HG03342 (cell line): ENCODE results near the gene ASTL.
"Not testable (repeated sequence)": the region's sequence is repeated elsewhere in the genome, so short reads cannot be mapped to it uniquely, and the experiment has no call there.

Source experiments
- ATAC-seq: cut with Tn5 transposase; IDR thresholded peaks from one replicate; pipeline ENCODE4 v1.9.1; 2021; ENCODE audit warnings: mild to moderate bottlenecking, moderate library complexity; ENCODE audit not compliant: unreplicated experiment

ASTL gene

DNA sequence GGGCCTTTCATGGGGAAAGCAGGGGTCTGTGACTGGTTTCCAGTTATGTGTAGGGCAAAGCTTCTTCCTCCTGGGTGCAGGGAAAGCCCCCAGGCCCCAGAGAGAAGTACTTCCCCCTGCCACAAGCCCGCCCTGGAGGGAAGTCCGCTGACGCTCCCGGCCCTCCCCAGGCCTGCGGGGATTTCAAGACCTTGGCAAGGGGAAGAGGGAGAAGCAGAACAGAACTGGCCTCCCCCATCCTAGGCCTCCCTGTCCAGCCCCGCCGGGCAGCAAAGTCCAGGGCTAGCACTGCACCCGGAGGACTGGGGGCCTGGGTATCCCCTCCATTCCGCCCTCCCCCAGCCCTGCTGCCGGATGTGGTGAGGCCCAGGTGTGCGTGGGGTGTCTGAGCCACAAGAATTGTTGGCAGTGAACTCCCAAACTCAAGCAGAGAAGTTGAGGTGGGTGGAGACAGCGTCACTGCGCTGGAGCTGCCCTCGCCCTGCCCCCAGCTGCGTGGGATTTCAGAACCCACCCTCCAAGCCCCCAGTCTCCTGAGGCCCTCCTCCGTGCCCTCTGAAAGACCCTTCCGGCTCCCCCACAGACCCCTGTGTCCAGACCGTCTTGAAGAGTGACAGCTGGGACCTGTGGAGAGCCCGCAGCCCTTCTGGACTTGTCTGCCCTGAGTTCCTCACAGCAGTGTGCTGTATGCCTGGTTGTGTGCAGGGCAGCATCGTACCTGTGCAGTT is 8.0 kb upstream of the ASTL start:
- peak; percentile 28 for ATAC-seq

DNA sequence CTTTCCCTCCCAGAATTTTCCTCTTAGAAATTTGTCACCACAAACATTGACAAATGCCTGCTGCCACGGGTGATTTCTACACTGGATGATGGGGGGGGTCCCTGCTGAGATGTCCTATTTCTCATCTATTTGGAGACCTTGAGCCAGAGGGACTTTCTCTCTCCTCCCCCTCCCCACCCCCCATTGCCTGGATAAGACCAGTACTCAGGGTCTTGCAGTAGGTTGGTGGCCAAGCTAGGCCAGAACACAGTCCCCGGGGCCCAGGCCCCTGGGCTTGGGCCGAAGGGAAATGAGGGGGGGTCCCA is 7.5 kb upstream of the ASTL start:
- ATAC-seq, result no peak

DNA sequence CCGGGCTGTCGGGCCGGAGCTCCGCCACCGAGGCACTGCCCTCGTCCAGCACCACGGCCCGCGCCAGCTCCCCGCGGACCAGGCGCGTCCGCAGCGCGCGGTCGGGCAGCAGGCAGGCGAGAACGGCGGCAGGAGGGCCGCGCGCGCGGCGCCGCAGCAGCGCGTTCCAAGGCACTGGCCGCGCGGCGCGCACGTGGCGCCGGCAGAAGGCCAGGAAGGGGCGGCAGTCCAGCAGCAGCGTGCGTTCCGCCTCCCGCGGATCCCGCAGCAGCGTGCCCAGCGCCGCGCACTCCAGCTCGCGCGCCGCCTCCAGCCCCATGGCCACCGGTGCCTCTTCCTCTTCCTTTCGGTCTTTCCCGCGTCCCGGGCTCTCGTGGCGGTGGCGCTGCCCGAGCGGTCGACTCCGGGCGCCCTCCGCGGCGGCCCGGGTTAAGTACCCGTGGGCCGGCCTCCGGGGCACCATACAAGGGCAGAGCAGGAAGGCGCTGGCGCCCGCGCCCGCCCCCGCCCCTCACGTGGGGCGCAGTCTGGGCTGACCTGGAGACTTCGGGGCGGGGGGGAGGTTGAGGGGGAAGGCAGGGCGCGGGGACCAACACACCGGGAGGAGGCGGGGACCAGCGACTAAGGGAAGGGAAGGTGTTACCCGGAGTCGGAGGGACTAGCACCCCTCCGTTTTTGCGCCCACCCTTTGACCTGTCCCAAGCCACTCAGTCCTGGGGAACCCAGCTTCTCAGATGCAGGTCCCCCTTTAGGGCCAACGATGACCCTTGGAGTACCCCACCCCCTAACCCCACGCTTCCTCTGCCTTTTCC is 6.9 kb upstream of the ASTL start, which contains the start of gene DUSP2:
TSS of gene DUSP2 (minus strand) at position 405 of the 812 bp plus-strand sequence. CDS start at position 319, 86 bp downstream.
- peak; percentile 57 for ATAC-seq

DNA sequence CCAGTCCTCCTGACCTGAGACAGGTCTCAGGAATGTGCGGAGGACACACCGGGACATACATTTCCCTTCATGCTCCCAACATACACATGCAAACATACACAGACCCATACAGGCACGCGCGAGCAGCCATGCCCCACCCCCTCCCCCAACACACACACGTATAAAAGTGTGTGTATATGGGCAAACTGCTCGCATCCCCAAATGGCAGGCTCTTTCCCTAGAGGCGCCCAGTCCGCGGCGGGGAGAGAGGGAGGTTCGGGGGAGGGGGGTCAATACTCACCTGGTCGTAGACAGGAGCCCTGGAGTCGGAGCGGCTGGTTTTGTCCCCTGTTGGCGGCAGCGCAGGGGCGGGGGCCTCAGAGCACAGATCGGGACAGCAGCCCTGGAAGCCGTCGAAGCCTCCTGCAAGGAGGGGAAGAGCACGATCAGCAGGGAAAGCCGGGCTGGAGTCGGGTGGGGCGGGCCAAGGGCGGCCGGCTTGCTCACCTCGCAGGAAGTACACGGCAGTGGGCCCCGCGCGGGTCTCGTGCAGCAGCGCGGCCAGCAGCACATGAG is 6.3 kb upstream of the ASTL start:
- peak; percentile 1 for ATAC-seq

- ATAC-seq, result no peak
These were observed 5.7 kb upstream of the ASTL start for GRCh38 chr2:96143848-96144480.

DNA sequence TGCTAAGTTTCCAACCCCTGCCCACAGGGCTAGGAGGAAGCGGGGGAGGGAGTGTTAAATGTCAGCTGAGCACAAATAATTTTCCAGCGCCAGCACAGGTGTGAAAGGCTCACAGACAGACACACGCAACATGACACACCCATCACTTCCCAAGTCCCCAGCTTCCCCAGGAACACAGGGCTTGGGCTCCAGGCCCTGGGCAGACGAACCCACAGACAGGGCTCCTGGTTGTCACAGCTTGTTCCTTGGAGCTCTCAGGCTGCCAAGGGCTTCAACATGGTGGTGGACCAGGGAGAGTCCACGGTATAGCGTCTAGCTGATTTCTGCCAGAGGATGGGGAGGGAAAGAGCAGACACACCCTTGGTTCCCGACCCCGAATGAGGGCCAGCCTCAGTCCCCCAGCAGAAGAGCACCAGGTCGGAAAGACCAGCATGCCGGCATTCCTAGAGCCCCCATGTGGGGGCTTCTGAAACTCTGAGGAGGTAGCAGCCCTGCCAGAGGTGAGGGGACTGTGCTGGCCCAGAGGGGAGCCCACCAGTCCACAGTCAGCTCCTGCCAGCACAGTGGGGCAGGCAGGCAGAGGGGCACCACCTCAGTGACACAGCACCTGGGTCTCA is 5.0 kb upstream of the ASTL start:
- ATAC-seq, result no peak

DNA sequence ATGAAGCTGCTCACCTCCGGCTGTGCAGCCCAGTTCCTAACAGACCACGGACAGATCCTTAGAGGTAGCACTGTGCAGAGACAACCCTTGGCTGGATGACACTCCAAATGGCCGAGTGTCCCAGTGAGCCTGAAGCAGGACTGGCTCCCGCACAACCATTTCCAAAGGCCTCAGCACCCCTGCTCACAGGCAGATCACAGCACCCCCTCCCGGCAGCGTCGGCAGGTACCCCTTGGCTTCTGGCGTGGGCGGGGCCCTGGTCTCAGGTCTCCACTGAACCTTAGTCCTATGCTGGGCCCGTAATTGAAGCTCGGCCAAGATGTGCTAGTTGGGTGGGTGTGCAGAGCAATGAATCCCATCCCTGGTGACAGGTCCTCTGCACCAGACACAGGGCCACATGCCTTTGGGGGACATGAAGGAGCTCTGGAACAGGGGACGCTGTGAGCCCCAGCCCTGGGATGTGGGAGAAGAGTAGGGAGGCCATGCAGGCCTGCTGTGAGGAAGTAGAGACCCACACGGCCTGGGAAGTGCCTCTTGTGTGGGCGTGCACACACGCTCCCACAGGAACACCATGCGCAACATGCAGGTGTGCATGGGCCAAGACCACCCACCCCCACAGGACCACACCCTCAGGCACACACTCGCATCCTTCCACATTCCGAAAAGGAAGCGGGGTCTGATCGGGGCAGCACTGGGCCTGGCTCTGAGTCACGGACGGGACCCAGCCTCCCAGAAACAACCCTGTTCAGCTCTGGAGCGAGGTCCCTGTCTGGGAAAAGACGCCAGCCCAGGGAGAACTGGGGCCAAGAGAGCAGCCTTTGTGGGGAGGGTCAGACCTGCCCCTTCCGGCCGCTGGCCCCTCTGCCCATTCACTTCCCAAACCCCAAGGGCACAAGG is 4.2 kb upstream of the ASTL start:
- ATAC-seq, result no peak

GRCh38 chr2:96141624-96141967 is 3.3 kb upstream of the ASTL start:
- ATAC-seq, result not testable (repeated sequence)

DNA sequence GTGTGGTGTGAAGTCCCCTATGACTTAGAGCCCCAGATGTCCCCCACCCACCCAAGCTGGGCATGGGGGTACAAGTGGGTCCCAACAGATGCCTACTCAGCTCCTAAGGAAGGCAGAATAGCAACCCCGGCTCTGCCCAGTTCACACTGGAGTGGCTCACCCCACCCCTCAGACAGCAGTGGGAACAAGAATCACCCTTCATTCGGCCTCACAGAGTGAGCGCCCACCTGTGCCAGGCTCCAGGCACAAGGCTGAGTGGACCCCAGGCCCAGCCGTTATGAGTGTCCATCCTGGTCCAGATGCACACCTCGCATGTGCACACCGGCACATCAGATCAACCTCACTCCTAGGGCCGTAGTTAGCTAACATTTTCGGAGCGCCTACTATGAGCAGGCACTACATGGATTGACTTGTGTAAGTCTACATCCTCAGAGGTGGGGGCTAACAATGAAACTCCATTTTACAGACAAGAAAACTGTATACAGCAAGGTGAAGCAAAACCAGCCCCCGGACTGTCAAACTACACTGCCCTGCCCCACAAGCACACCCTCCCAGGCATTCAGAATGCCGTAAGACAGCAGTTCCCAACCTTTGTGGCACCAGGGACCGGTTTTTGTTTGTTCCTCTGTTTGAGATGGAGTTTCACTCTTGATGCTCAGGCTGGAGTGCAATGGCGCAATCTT is 2.8 kb upstream of the ASTL start:
- no peak for ATAC-seq

- ATAC-seq, result no peak
These were observed 968 bp upstream of the ASTL start for GRCh38 chr2:96139181-96139758.

GRCh38 chr2:96137321-96138178 is 752 bp downstream of the ASTL start:
- ATAC-seq, result no peak

GRCh38 chr2:96136129-96136720 is 2.1 kb downstream of the ASTL start:
- ATAC-seq, result no peak

GRCh38 chr2:96135621-96136020 is 2.7 kb downstream of the ASTL start:
- ATAC-seq, result no peak

DNA sequence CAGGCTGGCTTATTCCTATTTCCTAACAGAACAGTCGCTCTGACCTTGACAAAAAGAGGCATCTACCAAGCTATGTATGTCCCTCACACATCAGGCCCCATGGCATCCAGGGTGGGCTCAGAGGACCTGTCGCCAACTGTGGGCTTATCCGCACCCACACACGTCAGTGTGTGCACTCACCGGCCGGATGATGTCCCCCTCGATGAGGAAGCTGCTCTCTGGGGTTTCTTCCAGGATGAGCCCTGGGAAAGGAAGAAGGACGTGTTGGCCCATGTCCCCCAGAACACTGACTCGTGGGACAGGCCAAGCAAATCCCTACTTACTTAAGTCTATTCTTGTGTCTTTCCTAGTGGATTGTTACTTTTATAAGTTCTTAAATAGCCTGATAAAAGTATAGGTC is 3.1 kb downstream of the ASTL start:
- no peak for ATAC-seq

DNA sequence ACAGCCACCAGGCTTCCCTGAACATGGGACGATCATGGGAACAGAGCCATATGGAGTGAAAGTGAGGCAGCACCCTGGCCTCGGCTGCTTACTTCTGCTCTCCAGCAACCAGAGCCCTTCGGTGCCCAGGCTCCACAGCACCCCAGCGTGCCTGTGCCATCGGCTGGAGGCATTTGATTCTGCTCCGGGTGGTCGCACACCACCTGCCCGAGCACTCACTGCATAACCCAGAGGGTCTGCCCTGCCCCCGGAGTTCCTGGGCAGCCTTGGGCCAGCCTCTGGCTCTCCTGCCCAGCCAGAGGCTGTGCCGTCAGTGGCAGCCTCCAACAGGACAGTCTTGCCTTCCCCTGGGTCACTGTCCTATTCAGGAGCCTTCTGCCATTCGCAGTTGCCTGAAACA is 3.9 kb downstream of the ASTL start:
- ATAC-seq, result no peak

GRCh38 chr2:96131813-96132745 is 6.2 kb downstream of the ASTL start:
- ATAC-seq, result no peak
